Aorta (tissue), 5 donors: ENCODE results near the gene VBP1. TPM values are rescaled to one million over a fixed set of nuclear protein-coding genes. Genes with fewer than 3 reads are reported as not detected.

Source experiments
- ATAC-seq: fragments of 200-7000 bp; cut with Tn5 transposase; one replicate; pipeline ENCODE4 v1.9.1; 2022; ENCODE audit warnings: moderate library complexity; ENCODE audit not compliant: low FRiP score
- DNase-seq, 2 donors: peaks; one replicate each; pipeline ENCODE4 v3.0.0-alpha.2; 2020
- H3K27ac ChIP-seq, 2 donors: one replicate each; pipeline ENCODE4 v1.5.1; 2013; ENCODE audit warnings: low read length in 2 of 2, mild to moderate bottlenecking in 2 of 2, moderate library complexity in 2 of 2, control low read depth in 1 of 2, inconsistent platforms in 1 of 2, low read depth in 1 of 2
- H3K27me3 ChIP-seq, 2 donors: one replicate each; pipeline ENCODE4 v1.6.1; 2013; ENCODE audit warnings: control low read depth in 1 of 2, low read length in 1 of 2, mild to moderate bottlenecking in 1 of 2, moderate library complexity in 1 of 2; ENCODE audit not compliant: insufficient read depth in 2 of 2, control insufficient read depth in 1 of 2
- H3K36me3 ChIP-seq, 2 donors: one replicate each; pipeline ENCODE4 v1.6.1; 2013; ENCODE audit warnings: control low read depth in 1 of 2, low read length in 1 of 2, mild to moderate bottlenecking in 1 of 2; ENCODE audit not compliant: insufficient read depth in 2 of 2, control insufficient read depth in 1 of 2
- H3K4me1 ChIP-seq, 2 donors: one replicate each; pipeline ENCODE4 v1.6.1; 2013; ENCODE audit warnings: low read length in 2 of 2, control low read depth in 1 of 2, mild to moderate bottlenecking in 1 of 2, moderate library complexity in 1 of 2; ENCODE audit not compliant: insufficient read depth in 2 of 2, control insufficient read depth in 1 of 2
- H3K4me3 ChIP-seq, 2 donors: one replicate each; pipeline ENCODE4 v1.5.1; 2013; ENCODE audit warnings: low read length in 2 of 2, control low read depth in 1 of 2, mild to moderate bottlenecking in 1 of 2
- H3K9me3 ChIP-seq: one replicate; pipeline ENCODE4 v1.6.1; 2013; ENCODE audit warnings: mild to moderate bottlenecking, low read length; ENCODE audit not compliant: control insufficient read depth
- WGBS, 2 donors: extraction: QIAGEN DNeasy Blood & Tissue Kit; methylation state at CpG; one replicate each; pipeline ENCODE4 v1.1.7; 2013; 5-methylcytosine and 5-hydroxymethylcytosine counted together
- intact Hi-C, 2 donors: fragments of 100-400 bp; cut with DNase I; formaldehyde crosslinking; loops; one replicate each; pipeline versions ENCODE4 v1.14.2 to v1.15.0; 2022
- long read RNA-seq, 2 donors: library from polyadenylated mRNA; unstranded; transcript quantifications; one replicate each; pipeline ENCODE4 v2.0.0, GENCODE V29; 2020 to 2021
- polyA plus RNA-seq, 2 donors: library from polyadenylated mRNA; stranded (reverse); fragments of 200-250 nt; gene quantifications; one replicate each; pipeline ENCODE4 v1.2.3, GENCODE V29; 2013
- total RNA-seq, 2 donors: library from RNA; stranded (reverse); fragmentation: NEBNext Ultra II Directional; extraction: Animal tissue kit (Norgen Biotek cat#: 25700); gene quantifications; one replicate each; pipeline ENCODE4 v1.2.1, GENCODE V29; 2021
- donor health status: healthy with polysubstance abuse.
- donor health status: Bipolar disorder and iron deficiency.
- donor health status: DM: no; HTN: no; CAD: no.
- donor health status: DM: no; HTN: no; CAD: no.
- donor health status: DM: yes; HTN: yes; CAD: no.

Gene VBP1
- total RNA-seq (10 to 100 TPM; 24.6 to 31.3 TPM), polyA plus RNA-seq (10 to 100 TPM; 32.7 to 40.3 TPM)
- long read RNA-seq, donor 1, transcript VBP1-201 (6 exons, 1,686 nt), result major isoform, 117 of 123 reads
- long read RNA-seq, donor 1, partial matches to known transcripts, result 1 of 123 reads
- long read RNA-seq, donor 1, other reads (novel, unspliced or antisense), result 5 of 123 reads
- long read RNA-seq, donor 2, transcript VBP1-201 (6 exons, 1,686 nt), result major isoform, 17 of 19 reads
- long read RNA-seq, donor 2, partial matches to known transcripts, result 1 of 19 reads
- long read RNA-seq, donor 2, other reads (novel, unspliced or antisense), result 1 of 19 reads

DNA sequence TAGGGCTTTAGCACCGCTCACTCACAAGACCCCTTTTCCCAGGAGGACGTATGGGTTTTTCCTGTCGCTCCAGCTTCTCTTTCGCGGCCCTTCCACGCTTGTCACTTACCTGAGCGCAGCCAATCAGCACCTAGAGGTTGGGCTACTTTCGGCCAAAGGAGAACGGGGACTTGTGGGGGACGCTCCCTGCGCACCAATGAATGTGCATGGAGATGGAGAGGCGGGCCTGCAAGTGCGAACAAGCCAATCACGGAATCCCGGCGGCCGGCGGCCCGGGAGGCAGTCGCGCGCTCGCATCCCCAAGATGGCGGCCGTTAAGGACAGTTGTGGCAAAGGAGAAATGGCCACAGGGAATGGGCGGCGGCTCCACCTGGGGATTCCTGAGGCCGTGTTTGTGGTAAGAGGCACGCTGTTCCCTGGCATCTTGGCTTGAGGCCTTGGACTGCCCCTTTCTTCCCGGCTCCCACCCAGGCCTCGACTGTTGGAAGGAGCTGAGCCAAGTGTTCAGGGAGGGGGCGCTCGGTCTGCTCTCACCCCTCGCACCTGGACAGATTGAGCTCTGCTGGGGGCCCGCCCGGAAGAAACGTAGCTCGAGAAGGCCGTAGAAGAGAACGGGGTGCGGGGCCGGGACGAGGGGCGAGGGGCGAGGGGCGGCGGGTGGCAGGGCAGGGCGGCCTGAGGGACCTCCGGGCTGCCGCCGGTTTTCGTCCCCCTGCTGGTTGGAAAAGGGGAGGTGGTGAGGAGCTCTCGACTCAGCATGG, at the start of gene VBP1:
Gene VBP1 (plus strand): TSS at position 282 of the 761 bp plus-strand sequence. CDS start 23 bp downstream, at position 305.
- no peaks in the 10 kb centered on the region for H3K9me3 ChIP-seq
- 0 to 41% methylated on average over 49 to 53 of the region's 53 CpGs for WGBS, 2 donors
- H3K36me3 ChIP-seq, result no peaks in the 10 kb centered on the region
- H3K27me3 ChIP-seq, result no peaks in the 10 kb centered on the region
- peak within 1 kb of the TSS; percentile 74 to 88 for H3K4me3 ChIP-seq
- ATAC-seq (peak; percentile 97), DNase-seq (peak; percentile 94 to 95)
- intact Hi-C loops, result no loop called here
- no peaks in the 10 kb centered on the region for H3K4me1 ChIP-seq
- peak within 1 kb of the TSS; percentile 46 to 77 for H3K27ac ChIP-seq

GRCh38 chrX:155169881-155170280, 46.4 kb upstream of the VBP1 start:
- H3K4me3 ChIP-seq, result no peak overlapping the region
- no peaks in the 10 kb centered on the region for H3K4me1 ChIP-seq
- ATAC-seq, result no peak
- intact Hi-C loops, result no loop called here
- H3K27ac ChIP-seq, result no peak overlapping the region
- H3K36me3 ChIP-seq, result no peaks in the 10 kb centered on the region
- WGBS, 2 donors, result 15 to 22% methylated on average over 2 of the region's 2 CpGs
- no peaks in the 10 kb centered on the region for H3K27me3 ChIP-seq
- H3K9me3 ChIP-seq, result no peaks in the 10 kb centered on the region
- DNase-seq, result no peak

DNA sequence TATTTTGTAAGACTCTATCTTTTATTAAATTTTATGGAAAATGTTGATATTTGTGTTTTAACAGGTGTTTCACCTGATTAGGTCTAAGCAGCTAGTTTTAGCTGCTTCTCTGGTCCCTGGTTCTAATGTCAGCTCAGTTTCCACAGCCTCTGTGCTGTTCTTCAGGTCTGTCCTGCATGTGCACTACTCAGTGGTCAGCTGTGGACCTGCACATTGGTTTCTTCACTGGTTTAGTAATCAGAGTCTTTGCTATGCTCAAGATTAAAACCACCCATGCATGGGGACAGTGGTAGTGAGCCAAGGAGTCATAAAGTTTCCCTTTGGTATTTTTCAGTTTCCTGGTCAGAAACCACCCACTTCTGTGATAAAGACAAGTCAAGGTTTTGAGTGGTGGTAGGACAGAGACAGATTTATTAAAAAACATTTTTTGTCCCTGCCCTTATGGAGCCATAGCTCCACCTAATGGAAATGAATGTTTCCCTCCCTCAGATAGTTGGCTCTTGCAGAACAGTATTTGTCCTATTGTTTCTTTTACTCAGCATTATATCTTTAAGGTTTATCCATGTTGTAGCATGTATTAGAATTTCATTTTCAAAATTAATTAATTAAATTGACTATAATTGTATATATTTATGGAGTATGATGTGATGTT, 36.8 kb upstream of the VBP1 start:
- intact Hi-C loops, result no loop called here
- Histone ChIP-seq H3K4me3 (no peak overlapping the region), H3K27me3 (no peaks in the 10 kb centered on the region), H3K36me3 (no peaks in the 10 kb centered on the region), H3K4me1 (no peaks in the 10 kb centered on the region), H3K9me3 (no peaks in the 10 kb centered on the region), H3K27ac (no peak overlapping the region)
- DNase-seq, result no peak
- no peak for ATAC-seq

- Histone ChIP-seq H3K36me3 (no peaks in the 10 kb centered on the region), H3K4me3 (no peak overlapping the region), H3K4me1 (no peaks in the 10 kb centered on the region), H3K9me3 (no peaks in the 10 kb centered on the region), H3K27me3 (no peaks in the 10 kb centered on the region), H3K27ac (no peak overlapping the region)
- intact Hi-C loops, result no loop called here
- ATAC-seq, result no peak
- WGBS, 2 donors, result 64% methylated on average over 5 of the region's 5 CpGs; no CpG with 5 or more reads in 1 of the 2 donors
- DNase-seq, result no peak
Observed at GRCh38 chrX:155188786-155189185, 27.5 kb upstream of the VBP1 start.

GRCh38 chrX:155211208-155211607, 5.1 kb upstream of the VBP1 start:
- Histone ChIP-seq H3K4me3 (no peak overlapping the region), H3K36me3 (no peaks in the 10 kb centered on the region), H3K27me3 (no peaks in the 10 kb centered on the region), H3K9me3 (no peaks in the 10 kb centered on the region), H3K4me1 (no peaks in the 10 kb centered on the region), H3K27ac (no peak overlapping the region)
- ATAC-seq, result no peak
- no peak for DNase-seq
- intact Hi-C loops, result no loop called here
- 68 to 87% methylated on average over 3 of the region's 3 CpGs for WGBS, 2 donors

GRCh38 chrX:155213731-155214130, 2.5 kb upstream of the VBP1 start:
- H3K27me3 ChIP-seq, result no peaks in the 10 kb centered on the region
- no peaks in the 10 kb centered on the region for H3K36me3 ChIP-seq
- no peaks in the 10 kb centered on the region for H3K9me3 ChIP-seq
- DNase-seq, result no peak
- intact Hi-C loops, result no loop called here
- no peak overlapping the region for H3K27ac ChIP-seq
- H3K4me1 ChIP-seq, result no peaks in the 10 kb centered on the region
- no peak for ATAC-seq
- WGBS, 2 donors, result 71 to 88% methylated on average over 4 of the region's 4 CpGs
- no peak overlapping the region for H3K4me3 ChIP-seq

- Histone ChIP-seq H3K27me3 (no peaks in the 10 kb centered on the region), H3K27ac (peak overlapping the region; percentile 46 to 74), H3K4me1 (no peaks in the 10 kb centered on the region), H3K36me3 (no peaks in the 10 kb centered on the region), H3K9me3 (no peaks in the 10 kb centered on the region), H3K4me3 (no peak overlapping the region)
- intact Hi-C loops, result no loop called here
- DNase-seq (no peak), ATAC-seq (peak; percentile 65)
- 40 to 46% methylated on average over 15 of the region's 15 CpGs for WGBS, 2 donors
Observed at GRCh38 chrX:155215443-155216178, 649 bp upstream of the VBP1 start.

- ATAC-seq (no peak), DNase-seq (no peak)
- Histone ChIP-seq H3K4me3 (peak overlapping the region; percentile 74 to 88), H3K36me3 (no peaks in the 10 kb centered on the region), H3K27ac (no peak overlapping the region), H3K9me3 (no peaks in the 10 kb centered on the region), H3K27me3 (no peaks in the 10 kb centered on the region), H3K4me1 (no peaks in the 10 kb centered on the region)
- intact Hi-C loops, result no loop called here
- 4 to 30% methylated on average over 11 of the region's 11 CpGs for whole genome bisulfite sequencing, 2 donors
Observed at GRCh38 chrX:155216940-155217440, 730 bp downstream of the VBP1 start.
